DOHH2 (cell line): ENCODE data around the gene LCA5L.
"Not testable (repeated sequence)": the region's sequence is repeated elsewhere in the genome, so short reads cannot be mapped to it uniquely, and the experiment has no call there.

Source experiments
- H3F3A ChIP-seq: fragments of 200-600 bp; sonication (generic), shearing (Covaris generic); 2 replicates; pipeline ENCODE4 v1.6.0; 2016; ENCODE audit warnings: antibody characterized with exemption, mild to moderate bottlenecking; ENCODE audit not compliant: control insufficient read depth, insufficient read depth
- H3K27ac ChIP-seq: fragments of 200-600 bp; sonication (generic); 2 replicates; pipeline ENCODE4 v1.5.1; 2014; ENCODE audit warnings: low read depth, mild to moderate bottlenecking, low read length, moderate library complexity
- H3K27me3 ChIP-seq: fragments of 200-600 bp; sonication (generic); 2 replicates; pipeline ENCODE4 v1.6.1; 2014; ENCODE audit warnings: mild to moderate bottlenecking, low read length, mixed read lengths; ENCODE audit not compliant: control insufficient read depth
- H3K36me3 ChIP-seq: fragments of 200-600 bp; sonication (generic); 2 replicates; pipeline ENCODE4 v1.6.1; 2014; ENCODE audit warnings: mild to moderate bottlenecking, low read length, moderate library complexity, mixed read lengths; ENCODE audit not compliant: control insufficient read depth
- H3K4me1 ChIP-seq: fragments of 200-600 bp; sonication (generic); 2 replicates; pipeline ENCODE4 v1.6.1; 2014; ENCODE audit warnings: mild to moderate bottlenecking, low read length, mixed read lengths; ENCODE audit not compliant: control insufficient read depth
- H3K4me2 ChIP-seq: fragments of 200-600 bp; sonication (generic); 2 replicates; pipeline ENCODE4 v1.6.0; 2014; ENCODE audit warnings: mild to moderate bottlenecking, low read length, moderate library complexity
- H3K4me3 ChIP-seq: fragments of 200-600 bp; sonication (generic); 2 replicates; pipeline ENCODE4 v1.5.1; 2014; ENCODE audit warnings: mild to moderate bottlenecking, low read length, mixed read lengths
- H3K79me2 ChIP-seq: fragments of 200-600 bp; sonication (generic); 2 replicates; pipeline ENCODE4 v1.6.1; 2014; ENCODE audit warnings: mild to moderate bottlenecking, low read length, mixed read lengths; ENCODE audit not compliant: control insufficient read depth
- H3K9me2 ChIP-seq: fragments of 200-600 bp; sonication (generic); replicated peaks from 2 replicates; pipeline ENCODE4 v1.6.1; 2014; ENCODE audit warnings: mild to moderate bottlenecking, low read length, mixed read lengths; ENCODE audit not compliant: control insufficient read depth
- H3K9me3 ChIP-seq: fragments of 200-600 bp; sonication (generic); 2 replicates; pipeline ENCODE4 v1.6.1; 2014; ENCODE audit warnings: antibody characterized with exemption, low read length, mixed read lengths; ENCODE audit not compliant: control insufficient read depth, insufficient read depth
- H4K20me1 ChIP-seq: fragments of 200-600 bp; sonication (generic); 2 replicates; pipeline ENCODE4 v1.6.0; 2014; ENCODE audit warnings: low read depth, mild to moderate bottlenecking, antibody characterized with exemption, low read length, moderate library complexity; ENCODE audit not compliant: control insufficient read depth, insufficient read depth
- EZH2phosphoT487 ChIP-seq: fragments of 200-600 bp; sonication (generic); IDR thresholded peaks from 2 replicates; pipeline ENCODE4 v1.6.1; 2017; ENCODE audit warnings: borderline replicate concordance, mild to moderate bottlenecking, antibody characterized with exemption, low read length, moderate library complexity, mixed read lengths
- TF ChIP-seq, protein P1 (sequence below): fragments of 200-600 bp; sonication (generic); IDR thresholded peaks from one replicate; pipeline ENCODE4 v1.5.1; 2014; ENCODE audit warnings: antibody characterized with exemption, mild to moderate bottlenecking, low read depth, low read length; ENCODE audit not compliant: poor library complexity, severe bottlenecking

Gene LCA5L

DNA sequence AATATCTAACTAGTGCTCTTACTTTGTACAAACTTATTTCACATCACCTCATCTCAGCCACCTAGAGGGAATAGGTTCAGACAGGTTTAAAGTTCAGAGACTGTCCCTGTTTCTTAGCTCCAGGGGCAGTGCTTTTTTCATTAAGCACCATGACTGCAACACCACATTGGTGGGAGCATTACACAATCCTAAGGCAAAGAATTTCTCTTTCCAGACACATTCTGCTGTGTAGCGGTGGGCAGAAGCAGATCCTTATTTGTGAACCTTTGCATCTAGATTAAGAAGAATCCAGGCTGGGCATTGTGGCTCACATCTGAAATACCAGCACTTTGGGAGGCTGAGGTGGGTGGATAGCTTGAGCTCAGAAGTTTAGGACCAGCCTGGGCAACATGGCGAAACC, 16.1 kb downstream of the LCA5L start:
- Histone ChIP-seq H3K9me2 (no peaks in the 10 kb centered on the region), H3K36me3 (no peaks in the 10 kb centered on the region), H4K20me1 (no peaks in the 10 kb centered on the region), H3K9me3 (no peaks in the 10 kb centered on the region), H3K79me2 (no peaks in the 10 kb centered on the region), H3K4me3 (no peak overlapping the region), H3K4me1 (peaks cover 7% of the 10 kb centered on the region; the same call in 1 of the 2 replicates), H3K27ac (no peak overlapping the region), H3K4me2 (no peak overlapping the region), H3K27me3 (no peaks in the 10 kb centered on the region; the same call in 1 of the 2 replicates), H3F3A (no peaks in the 10 kb centered on the region)
- TF ChIP-seq, protein P1, sequence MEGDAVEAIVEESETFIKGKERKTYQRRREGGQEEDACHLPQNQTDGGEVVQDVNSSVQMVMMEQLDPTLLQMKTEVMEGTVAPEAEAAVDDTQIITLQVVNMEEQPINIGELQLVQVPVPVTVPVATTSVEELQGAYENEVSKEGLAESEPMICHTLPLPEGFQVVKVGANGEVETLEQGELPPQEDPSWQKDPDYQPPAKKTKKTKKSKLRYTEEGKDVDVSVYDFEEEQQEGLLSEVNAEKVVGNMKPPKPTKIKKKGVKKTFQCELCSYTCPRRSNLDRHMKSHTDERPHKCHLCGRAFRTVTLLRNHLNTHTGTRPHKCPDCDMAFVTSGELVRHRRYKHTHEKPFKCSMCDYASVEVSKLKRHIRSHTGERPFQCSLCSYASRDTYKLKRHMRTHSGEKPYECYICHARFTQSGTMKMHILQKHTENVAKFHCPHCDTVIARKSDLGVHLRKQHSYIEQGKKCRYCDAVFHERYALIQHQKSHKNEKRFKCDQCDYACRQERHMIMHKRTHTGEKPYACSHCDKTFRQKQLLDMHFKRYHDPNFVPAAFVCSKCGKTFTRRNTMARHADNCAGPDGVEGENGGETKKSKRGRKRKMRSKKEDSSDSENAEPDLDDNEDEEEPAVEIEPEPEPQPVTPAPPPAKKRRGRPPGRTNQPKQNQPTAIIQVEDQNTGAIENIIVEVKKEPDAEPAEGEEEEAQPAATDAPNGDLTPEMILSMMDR: no peak
- no peak for TF ChIP-seq EZH2phosphoT487

DNA sequence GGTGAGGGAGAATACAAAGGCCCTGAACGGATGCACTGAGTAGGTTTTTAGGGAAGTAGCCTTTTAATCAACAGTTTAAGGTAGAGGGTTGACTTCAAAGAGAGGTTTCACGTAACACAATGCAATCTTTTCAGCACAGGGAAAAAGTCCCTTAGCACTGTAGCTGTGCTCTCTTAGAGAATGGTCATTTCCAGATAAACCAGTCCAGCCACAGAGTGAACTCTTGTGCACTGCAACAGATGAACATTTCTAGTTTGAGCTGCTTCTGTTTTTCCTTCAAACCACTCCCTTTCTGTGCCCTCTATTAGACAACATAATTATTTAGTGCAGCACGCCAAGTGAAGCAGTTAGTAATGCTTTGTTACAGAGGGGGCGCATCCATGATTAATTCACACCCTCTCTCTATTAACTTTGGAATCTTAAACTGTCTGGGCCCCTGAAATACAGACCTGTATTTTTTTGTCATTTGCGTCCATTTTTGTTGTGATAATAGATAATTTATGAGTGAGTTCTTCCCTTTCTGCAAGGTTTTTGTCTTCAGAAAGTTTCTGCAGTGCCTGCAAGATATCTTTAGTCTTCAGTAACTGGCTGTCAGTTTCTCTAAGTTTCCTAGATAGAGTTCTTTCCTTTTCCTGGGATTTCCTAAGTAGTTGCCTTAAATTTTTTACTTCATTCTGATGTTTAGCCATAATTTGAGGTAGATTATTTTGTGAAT, 22.9 kb downstream of the LCA5L start:
- Histone ChIP-seq H3K36me3 (no peaks in the 10 kb centered on the region), H3F3A (no peaks in the 10 kb centered on the region), H3K27me3 (no peaks in the 10 kb centered on the region), H3K4me3 (no peak overlapping the region), H4K20me1 (no peaks in the 10 kb centered on the region), H3K27ac (no peak overlapping the region), H3K9me2 (no peaks in the 10 kb centered on the region), H3K4me1 (0 out of 2 replicates have a peak, but pooled peaks cover 4% of the 10 kb centered on the region), H3K9me3 (no peaks in the 10 kb centered on the region), H3K79me2 (no peaks in the 10 kb centered on the region), H3K4me2 (no peak overlapping the region)
- TF ChIP-seq, protein P1: no peak
- TF ChIP-seq EZH2phosphoT487: no peak

DNA sequence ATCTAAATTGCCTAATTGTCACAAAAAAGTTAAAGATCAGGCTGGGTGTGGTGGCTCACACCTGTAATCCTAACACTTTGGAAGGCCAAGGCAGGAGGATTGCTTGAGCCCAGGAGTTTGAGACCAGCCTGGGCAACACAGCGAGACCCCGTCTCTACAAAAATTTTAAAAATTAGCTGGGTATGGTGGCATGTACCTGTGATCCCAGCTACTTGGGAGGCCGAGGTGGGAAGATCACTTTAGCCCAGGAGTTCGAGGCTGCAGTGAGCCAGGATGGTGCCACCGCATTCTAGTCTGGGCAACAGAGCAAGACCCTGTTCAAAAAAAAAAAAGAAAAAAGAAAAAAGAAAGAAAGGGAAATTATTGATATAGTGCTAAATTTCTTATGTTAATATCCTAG, 26.4 kb downstream of the LCA5L start:
- H3K27me3 ChIP-seq, H3K4me1 ChIP-seq, H3K27ac ChIP-seq, H3K4me2 ChIP-seq, H3K79me2 ChIP-seq, H4K20me1 ChIP-seq, H3K36me3 ChIP-seq, H3F3A ChIP-seq, H3K9me2 ChIP-seq, H3K4me3 ChIP-seq, H3K9me3 ChIP-seq: not testable (repeated sequence)

DNA sequence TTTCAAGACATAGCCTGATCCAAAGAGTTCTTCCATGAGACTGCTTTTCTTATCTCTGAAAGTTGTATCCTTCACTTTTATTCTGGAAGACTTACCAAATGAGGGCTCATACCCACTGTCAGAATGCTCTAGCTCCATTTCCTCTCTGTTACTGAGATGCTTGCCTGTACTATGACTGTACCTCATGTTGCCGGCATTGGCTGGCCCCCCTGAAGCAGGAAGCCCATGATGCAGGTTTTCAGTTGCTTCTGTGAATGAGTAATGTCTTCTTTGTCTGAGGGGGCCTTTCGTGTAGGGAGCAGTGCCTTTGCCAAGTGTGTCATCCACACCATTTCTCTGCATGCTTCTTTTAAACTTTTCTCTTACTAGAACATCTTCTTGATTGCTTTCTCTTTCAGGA, 39.5 kb downstream of the LCA5L start:
- no peak overlapping the region for H3K4me2 ChIP-seq
- TF ChIP-seq, protein P1: no peak
- TF ChIP-seq EZH2phosphoT487: no peak
- peaks cover 5% of the 10 kb centered on the region for H3K36me3 ChIP-seq
- H3K9me2 ChIP-seq: no peaks in the 10 kb centered on the region
- no peaks in the 10 kb centered on the region for H4K20me1 ChIP-seq
- H3K4me1 ChIP-seq: no peaks in the 10 kb centered on the region
- H3K27ac ChIP-seq: no peak overlapping the region
- peaks cover 2% of the 10 kb centered on the region; the same call in 1 of the 2 replicates for H3K9me3 ChIP-seq
- no peaks in the 10 kb centered on the region; the same call in 1 of the 2 replicates for H3F3A ChIP-seq
- no peaks in the 10 kb centered on the region for H3K79me2 ChIP-seq
- no peaks in the 10 kb centered on the region for H3K27me3 ChIP-seq
- no peak overlapping the region for H3K4me3 ChIP-seq
